Retinal pigment epithelial cell (primary cell): ENCODE data around the gene TBC1D7.

Experiments
- DNase-seq: peaks from one replicate; pipeline ENCODE4 v3.0.0-alpha.2; 2010; ENCODE audit warnings: low read depth
- H3K4me3 ChIP-seq: 2 replicates; pipeline ENCODE4 v1.5.1; 2011; ENCODE audit warnings: mild to moderate bottlenecking, low read length, control low read depth, moderate library complexity
- TF ChIP-seq, protein P1 (sequence below): conservative IDR thresholded peaks from 2 replicates; pipeline ENCODE4 v1.5.1; 2011; ENCODE audit warnings: low read depth, low read length, control low read depth, inconsistent platforms

The TBC1D7 gene

DNA sequence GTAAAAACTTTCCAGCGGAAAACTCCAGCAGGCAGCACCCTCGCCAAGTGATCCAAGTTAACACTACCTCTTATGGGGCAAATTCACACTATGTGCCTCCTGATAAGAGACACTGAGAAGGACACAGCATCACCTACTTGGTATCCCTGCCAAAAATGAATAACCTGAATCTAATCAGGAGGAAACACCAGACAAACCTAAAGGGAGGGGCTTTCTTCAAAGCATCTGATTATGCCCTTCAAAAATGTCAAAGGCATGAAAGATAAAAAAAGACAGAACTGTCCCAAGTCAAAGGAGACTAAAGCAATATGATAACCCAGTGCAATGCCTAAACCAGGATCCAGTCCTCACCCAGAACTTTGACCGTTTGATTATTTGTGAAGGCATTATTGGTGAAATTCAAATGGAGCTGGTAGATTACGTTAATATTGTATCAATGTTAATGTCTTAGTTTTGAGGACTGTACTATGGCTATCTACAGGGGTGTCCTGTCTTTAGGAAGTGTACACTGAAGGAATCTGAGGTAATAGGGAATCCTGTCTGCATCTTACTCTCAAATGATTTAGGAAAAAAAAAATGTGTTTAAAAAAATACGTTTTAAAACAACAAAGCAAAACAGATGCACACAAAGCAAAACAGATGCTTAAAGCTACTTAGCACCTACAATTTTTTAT lies 8.3 kb downstream of the TBC1D7 start:
- no peak for DNase-seq
- H3K4me3 ChIP-seq, result no peak overlapping the region
- TF ChIP-seq, protein P1, sequence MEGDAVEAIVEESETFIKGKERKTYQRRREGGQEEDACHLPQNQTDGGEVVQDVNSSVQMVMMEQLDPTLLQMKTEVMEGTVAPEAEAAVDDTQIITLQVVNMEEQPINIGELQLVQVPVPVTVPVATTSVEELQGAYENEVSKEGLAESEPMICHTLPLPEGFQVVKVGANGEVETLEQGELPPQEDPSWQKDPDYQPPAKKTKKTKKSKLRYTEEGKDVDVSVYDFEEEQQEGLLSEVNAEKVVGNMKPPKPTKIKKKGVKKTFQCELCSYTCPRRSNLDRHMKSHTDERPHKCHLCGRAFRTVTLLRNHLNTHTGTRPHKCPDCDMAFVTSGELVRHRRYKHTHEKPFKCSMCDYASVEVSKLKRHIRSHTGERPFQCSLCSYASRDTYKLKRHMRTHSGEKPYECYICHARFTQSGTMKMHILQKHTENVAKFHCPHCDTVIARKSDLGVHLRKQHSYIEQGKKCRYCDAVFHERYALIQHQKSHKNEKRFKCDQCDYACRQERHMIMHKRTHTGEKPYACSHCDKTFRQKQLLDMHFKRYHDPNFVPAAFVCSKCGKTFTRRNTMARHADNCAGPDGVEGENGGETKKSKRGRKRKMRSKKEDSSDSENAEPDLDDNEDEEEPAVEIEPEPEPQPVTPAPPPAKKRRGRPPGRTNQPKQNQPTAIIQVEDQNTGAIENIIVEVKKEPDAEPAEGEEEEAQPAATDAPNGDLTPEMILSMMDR, result no peak

DNA sequence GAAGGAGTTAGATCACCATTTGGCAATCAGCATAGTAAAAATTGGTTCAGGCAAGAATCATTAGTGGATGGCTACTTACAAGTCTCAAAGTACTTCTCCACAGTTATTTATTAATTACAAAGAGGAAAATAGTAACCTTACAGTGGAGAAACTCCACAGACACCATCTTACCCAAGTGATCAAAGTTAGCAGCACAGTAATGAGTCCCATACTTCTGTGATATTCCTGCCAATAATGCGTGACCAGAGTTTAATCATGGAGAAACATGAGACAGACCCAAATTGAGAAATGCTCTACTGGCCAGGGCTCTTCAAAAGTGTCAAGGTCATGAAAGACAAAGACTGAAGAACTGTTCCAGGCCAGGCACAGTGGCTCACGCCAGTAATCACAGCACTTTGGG lies 9.5 kb downstream of the TBC1D7 start:
- H3K4me3 ChIP-seq, result no peak overlapping the region
- TF ChIP-seq, protein P1, result no peak
- DNase-seq, result no peak

DNA sequence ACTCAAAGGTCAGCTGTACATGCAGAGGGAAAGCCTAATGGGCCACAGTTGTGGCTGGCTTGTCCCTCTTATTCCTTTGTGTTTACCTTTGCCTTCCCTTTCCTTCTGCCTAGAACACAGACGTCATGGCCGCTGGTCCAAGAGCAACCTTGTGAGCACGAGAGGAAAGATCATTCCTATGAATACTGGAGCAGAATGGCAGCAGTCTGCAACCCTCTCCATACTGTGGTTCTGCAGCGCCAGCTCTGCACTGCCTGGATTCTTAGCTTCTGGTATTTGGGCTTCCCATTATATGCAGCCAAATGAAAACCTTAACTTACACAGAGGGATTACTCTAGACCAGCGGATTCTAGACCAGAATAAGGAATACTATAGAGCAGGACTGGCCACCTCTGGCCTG lies 12.4 kb downstream of the TBC1D7 start:
- no peak for DNase-seq
- no peak overlapping the region for H3K4me3 ChIP-seq
- TF ChIP-seq, protein P1, result no peak

DNA sequence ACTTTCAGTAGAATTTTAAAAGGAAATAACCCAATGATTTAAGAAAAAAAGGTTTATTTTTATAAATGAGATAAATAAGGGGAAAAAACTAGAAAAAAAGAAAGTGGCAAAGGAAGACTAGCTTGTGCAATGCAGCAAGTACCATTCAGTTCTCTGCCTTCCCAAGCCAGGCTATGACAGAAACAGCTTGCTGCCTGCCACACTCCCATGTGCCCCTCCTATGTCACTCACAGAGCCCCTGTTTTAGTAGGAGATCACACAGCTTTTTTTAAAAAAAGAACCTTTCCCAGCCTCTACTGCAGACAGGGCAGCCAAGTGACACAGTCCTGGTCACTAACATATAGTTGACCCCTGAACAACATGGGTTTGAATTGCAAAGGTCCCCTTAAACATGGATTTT lies 13.5 kb downstream of the TBC1D7 start:
- TF ChIP-seq, protein P1, result no peak
- no peak for DNase-seq
- no peak overlapping the region for H3K4me3 ChIP-seq

DNA sequence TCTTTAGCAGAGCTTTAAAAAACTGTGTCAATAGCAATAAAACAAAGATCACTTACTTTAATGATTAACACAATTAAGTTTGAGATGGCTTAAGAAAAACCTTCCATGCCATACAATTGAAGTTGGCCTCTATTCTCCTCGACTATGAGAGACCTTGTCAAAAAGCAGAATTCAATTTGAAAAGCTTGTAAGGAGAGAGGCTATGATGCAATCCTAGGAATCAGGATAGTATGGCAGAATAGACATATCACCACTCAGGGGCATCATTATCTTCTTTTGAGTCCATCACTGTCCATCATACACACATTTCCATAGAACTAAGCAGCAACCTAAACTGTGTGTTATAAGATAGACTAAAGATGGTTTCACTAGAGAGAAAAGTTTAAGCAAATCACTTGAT lies 17.2 kb downstream of the TBC1D7 start:
- no peak for DNase-seq
- TF ChIP-seq, protein P1, result no peak
- H3K4me3 ChIP-seq, result no peak overlapping the region

DNA sequence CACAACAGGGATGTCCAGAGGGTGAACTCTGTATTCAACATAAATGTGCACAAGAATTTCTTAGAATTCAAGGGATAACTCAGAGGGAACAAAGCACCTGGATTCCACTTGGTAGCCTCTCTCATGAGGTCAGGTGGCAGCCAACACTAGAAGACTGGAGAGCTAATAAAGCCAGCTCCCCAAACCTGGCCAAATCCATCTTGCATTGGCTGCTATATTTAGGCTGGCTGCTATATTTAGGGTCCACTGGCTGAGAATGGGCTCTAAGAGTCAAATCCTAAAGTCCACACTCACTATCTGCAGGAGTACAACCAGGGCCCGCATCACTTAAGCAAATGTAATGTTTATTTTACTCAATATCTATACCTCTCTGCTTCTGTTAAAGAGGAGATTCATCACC lies 20.0 kb downstream of the TBC1D7 start:
- no peak for DNase-seq
- TF ChIP-seq, protein P1, result no peak
- H3K4me3 ChIP-seq, result no peak overlapping the region

DNA sequence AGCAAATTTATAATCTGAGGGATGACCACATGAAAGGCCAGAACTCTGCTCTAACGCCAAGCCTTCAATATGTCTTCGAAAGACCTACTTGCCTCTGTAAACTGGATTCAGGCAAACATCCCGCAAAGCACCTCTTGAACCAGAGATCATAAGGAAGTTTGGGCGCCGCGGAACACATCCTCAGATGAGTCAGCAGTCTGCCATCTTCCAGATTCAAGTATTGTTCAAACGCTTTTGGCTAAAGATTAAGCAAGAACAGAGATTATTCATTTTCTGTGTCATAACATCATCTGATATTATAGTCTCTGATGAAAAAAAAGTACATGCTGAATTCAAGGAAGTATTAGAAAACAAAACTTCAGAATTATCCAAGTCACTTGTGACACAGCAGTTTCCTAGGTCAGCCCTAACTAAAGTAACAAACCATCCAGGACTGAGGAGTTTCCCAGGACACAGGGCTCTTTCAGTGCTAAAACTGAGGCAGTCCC lies 20.8 kb downstream of the TBC1D7 start:
- TF ChIP-seq, protein P1, result no peak
- DNase-seq, result no peak
- H3K4me3 ChIP-seq, result no peak overlapping the region
